GM21423 (cell line): ENCODE data around the gene RBFOX2.

Experiments
- ATAC-seq: cut with Tn5 transposase; IDR thresholded peaks from one replicate; pipeline ENCODE4 v1.9.1; 2021; ENCODE audit warnings: mild to moderate bottlenecking, moderate library complexity; ENCODE audit not compliant: unreplicated experiment

RBFOX2 gene

GRCh38 chr22:35944458-35944857, 84.2 kb downstream of the RBFOX2 start:
- no peak for ATAC-seq

GRCh38 chr22:35940166-35940565, 88.5 kb downstream of the RBFOX2 start:
- ATAC-seq = no peak

- ATAC-seq = no peak
These were observed 90.4 kb downstream of the RBFOX2 start for GRCh38 chr22:35938226-35938625.

- no peak for ATAC-seq
These were observed 97.7 kb downstream of the RBFOX2 start for GRCh38 chr22:35930933-35931332.

GRCh38 chr22:35928285-35928798, 100.3 kb downstream of the RBFOX2 start:
- no peak for ATAC-seq

GRCh38 chr22:35923026-35923425, 105.6 kb downstream of the RBFOX2 start:
- no peak for ATAC-seq

GRCh38 chr22:35921777-35922176, 106.8 kb downstream of the RBFOX2 start:
- ATAC-seq = no peak

GRCh38 chr22:35921044-35921443, 107.6 kb downstream of the RBFOX2 start:
- ATAC-seq = no peak

GRCh38 chr22:35919002-35919542, 109.6 kb downstream of the RBFOX2 start:
- ATAC-seq = no peak

- no peak for ATAC-seq
These were observed 110.2 kb downstream of the RBFOX2 start for GRCh38 chr22:35918456-35918855.

- ATAC-seq = no peak
These were observed 111.0 kb downstream of the RBFOX2 start for GRCh38 chr22:35917651-35918050.

GRCh38 chr22:35915477-35916013, 113.1 kb downstream of the RBFOX2 start:
- no peak for ATAC-seq

- no peak for ATAC-seq
These were observed 113.8 kb downstream of the RBFOX2 start for GRCh38 chr22:35914665-35915476.

GRCh38 chr22:35914357-35914664, 114.3 kb downstream of the RBFOX2 start:
- no peak for ATAC-seq

GRCh38 chr22:35913925-35914324, 114.7 kb downstream of the RBFOX2 start:
- no peak for ATAC-seq

GRCh38 chr22:35912658-35913057, 116.0 kb downstream of the RBFOX2 start:
- no peak for ATAC-seq

- ATAC-seq = no peak
These were observed 116.7 kb downstream of the RBFOX2 start for GRCh38 chr22:35911877-35912276.

GRCh38 chr22:35910926-35911325, 117.7 kb downstream of the RBFOX2 start:
- no peak for ATAC-seq

GRCh38 chr22:35910003-35910769, 118.4 kb downstream of the RBFOX2 start:
- no peak for ATAC-seq

- ATAC-seq = no peak
These were observed 122.7 kb downstream of the RBFOX2 start for GRCh38 chr22:35905894-35906293.

GRCh38 chr22:35904752-35905151, 123.9 kb downstream of the RBFOX2 start:
- no peak for ATAC-seq

- no peak for ATAC-seq
These were observed 124.3 kb downstream of the RBFOX2 start for GRCh38 chr22:35904336-35904692.
